IMR-90 (cell line): ENCODE data around the gene GGT6. TPM values are rescaled to one million over a fixed set of nuclear protein-coding genes. Genes with fewer than 3 reads are reported as not detected.

Experiments
- BHLHE40 ChIP-seq: fragments of 150-350 bp; IDR thresholded peaks from 2 replicates; pipeline ENCODE4 v1.6.1; 2016; ENCODE audit warnings: mild to moderate bottlenecking, low read depth, low read length
- CEBPB ChIP-seq: IDR thresholded peaks from 2 replicates; pipeline ENCODE4 v1.6.1; 2012; ENCODE audit warnings: low read depth, low read length, improper control_type of control experiment
- CHD1 ChIP-seq: IDR thresholded peaks from 2 replicates; pipeline ENCODE4 v1.6.1; 2012; ENCODE audit warnings: low read depth, low read length, improper control_type of control experiment
- POLR2A ChIP-seq: IDR thresholded peaks from 2 replicates; pipeline ENCODE4 v1.6.1; 2012; ENCODE audit warnings: mild to moderate bottlenecking, low read depth, low read length
- RCOR1 ChIP-seq: IDR thresholded peaks from 2 replicates; pipeline ENCODE4 v1.6.1; 2012; ENCODE audit warnings: mild to moderate bottlenecking, low read length, improper control_type of control experiment; ENCODE audit not compliant: insufficient replicate concordance
- polyA plus RNA-seq, 3 experiments: library from polyadenylated mRNA; depleted of rRNA; stranded (reverse); fragments of >200 nt; gene quantifications; 2 replicates each; pipeline ENCODE4 v1.2.3, GENCODE V29; 2012; ENCODE audit warnings: low replicate concordance in 1 of 3
- total RNA-seq: library from RNA; depleted of rRNA; stranded (reverse); fragments of >200 nt; gene quantifications from 2 replicates; pipeline ENCODE4 v1.2.3, GENCODE V29; 2012
- TF ChIP-seq, protein P1 (sequence below): fragments of 150-350 bp; IDR thresholded peaks from 2 replicates; pipeline ENCODE4 v1.6.1; 2017; ENCODE audit warnings: mild to moderate bottlenecking, antibody characterized with exemption, low read length, low read depth

GGT6 gene
- total and polyA plus RNA-seq, 2 of the 4 experiments (the other 2 are of a cell fraction): not detected

DNA sequence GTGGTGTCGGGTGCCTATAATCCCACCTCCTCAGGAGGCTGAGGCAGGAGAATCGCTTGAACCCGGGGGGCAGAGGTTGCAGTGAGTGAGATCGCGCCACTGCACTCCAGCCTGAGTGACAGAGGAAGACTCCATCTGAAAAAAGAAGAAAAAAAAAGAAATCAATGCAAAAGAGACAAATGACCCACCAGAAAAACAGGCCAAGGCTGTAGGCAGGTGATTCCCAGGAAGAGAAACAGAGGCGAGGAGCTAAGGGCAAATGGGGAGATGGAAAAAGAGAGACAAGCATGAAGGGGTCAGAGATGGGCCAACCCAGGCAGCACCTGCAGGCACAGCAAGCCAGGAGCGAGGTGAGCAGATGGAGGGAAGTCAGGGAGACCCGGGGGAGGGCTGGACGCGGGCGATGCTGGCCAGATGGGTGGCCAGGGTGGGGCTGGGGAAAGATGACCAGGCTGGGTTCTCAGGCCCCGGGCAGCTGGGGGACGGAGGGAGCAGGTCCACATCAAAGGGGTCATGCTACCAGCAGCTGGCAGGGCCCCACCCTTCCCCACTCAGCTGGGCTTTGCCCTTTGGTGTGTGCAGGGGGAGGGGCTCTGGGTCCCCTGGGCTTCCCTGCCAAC lies 30.7 kb downstream of the GGT6 start (continued):
- TF ChIP-seq RCOR1 (no peak), CEBPB (no peak), POLR2A (no peak), BHLHE40 (no peak), CHD1 (no peak)
- TF ChIP-seq, protein P1, sequence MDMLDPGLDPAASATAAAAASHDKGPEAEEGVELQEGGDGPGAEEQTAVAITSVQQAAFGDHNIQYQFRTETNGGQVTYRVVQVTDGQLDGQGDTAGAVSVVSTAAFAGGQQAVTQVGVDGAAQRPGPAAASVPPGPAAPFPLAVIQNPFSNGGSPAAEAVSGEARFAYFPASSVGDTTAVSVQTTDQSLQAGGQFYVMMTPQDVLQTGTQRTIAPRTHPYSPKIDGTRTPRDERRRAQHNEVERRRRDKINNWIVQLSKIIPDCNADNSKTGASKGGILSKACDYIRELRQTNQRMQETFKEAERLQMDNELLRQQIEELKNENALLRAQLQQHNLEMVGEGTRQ: no peak
